Hepatocyte (in vitro differentiated cells): Measurements from ENCODE around the gene BLID.

Experiments used
- EZH2 ChIP-seq: fragments of 200-600 bp; sonication (generic); IDR thresholded peaks from 2 replicates; pipeline ENCODE4 v1.6.1; 2016; ENCODE audit warnings: antibody characterized with exemption, mild to moderate bottlenecking, borderline replicate concordance
- EZH2phosphoT487 ChIP-seq: fragments of 200-600 bp; sonication (generic); IDR thresholded peaks from one replicate; pipeline ENCODE4 v1.6.1; 2018; ENCODE audit warnings: antibody characterized with exemption, mild to moderate bottlenecking, low read depth, moderate library complexity; ENCODE audit not compliant: unreplicated experiment, severe bottlenecking
- TF ChIP-seq, protein P1 (sequence below): fragments of 200-600 bp; sonication (generic); IDR thresholded peaks from 2 replicates; pipeline ENCODE4 v1.5.1; 2016; ENCODE audit warnings: antibody characterized with exemption, mild to moderate bottlenecking; ENCODE audit not compliant: poor library complexity

DNA sequence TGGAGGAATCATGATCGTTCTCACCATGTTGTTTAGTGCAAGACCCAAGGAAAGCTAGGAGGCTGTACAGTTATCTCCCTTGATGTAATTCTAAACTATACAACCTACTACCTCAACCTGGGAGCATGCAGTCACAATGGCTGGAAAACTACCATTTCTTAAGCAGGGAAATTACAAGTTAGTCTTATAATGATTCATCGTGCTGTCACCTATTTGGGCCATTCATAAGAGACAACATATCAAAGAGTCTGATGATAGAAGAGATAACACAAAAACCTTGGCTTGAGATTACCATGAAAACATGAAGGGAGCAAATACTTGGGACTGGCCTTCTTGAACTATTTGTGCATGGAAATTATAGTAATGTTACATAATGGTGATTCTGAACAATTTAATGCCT, 30.5 kb upstream of the BLID start:
- TF ChIP-seq, protein P1, sequence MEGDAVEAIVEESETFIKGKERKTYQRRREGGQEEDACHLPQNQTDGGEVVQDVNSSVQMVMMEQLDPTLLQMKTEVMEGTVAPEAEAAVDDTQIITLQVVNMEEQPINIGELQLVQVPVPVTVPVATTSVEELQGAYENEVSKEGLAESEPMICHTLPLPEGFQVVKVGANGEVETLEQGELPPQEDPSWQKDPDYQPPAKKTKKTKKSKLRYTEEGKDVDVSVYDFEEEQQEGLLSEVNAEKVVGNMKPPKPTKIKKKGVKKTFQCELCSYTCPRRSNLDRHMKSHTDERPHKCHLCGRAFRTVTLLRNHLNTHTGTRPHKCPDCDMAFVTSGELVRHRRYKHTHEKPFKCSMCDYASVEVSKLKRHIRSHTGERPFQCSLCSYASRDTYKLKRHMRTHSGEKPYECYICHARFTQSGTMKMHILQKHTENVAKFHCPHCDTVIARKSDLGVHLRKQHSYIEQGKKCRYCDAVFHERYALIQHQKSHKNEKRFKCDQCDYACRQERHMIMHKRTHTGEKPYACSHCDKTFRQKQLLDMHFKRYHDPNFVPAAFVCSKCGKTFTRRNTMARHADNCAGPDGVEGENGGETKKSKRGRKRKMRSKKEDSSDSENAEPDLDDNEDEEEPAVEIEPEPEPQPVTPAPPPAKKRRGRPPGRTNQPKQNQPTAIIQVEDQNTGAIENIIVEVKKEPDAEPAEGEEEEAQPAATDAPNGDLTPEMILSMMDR: no peak
- TF ChIP-seq EZH2: no peak
- no peak for TF ChIP-seq EZH2phosphoT487
